Nephron (organoid): ENCODE measurements around the gene SYT5.
"Not testable (repeated sequence)": the region's sequence is repeated elsewhere in the genome, so short reads cannot be mapped to it uniquely, and the experiment has no call there.

ENCODE experiments used
- H3K27ac Mint-ChIP-seq, 3 experiments: 2 replicates each; pipeline ENCODE4 v1.8.0; 2020; ENCODE audit warnings: mixed read lengths in 3 of 3, mild to moderate bottlenecking in 2 of 3, moderate library complexity in 1 of 3
- H3K27me3 Mint-ChIP-seq: 2 replicates; pipeline ENCODE4 v1.8.0; 2021; ENCODE audit warnings: low read depth, mild to moderate bottlenecking, moderate library complexity, mixed read lengths
- H3K36me3 Mint-ChIP-seq: 2 replicates; pipeline ENCODE4 v1.8.0; 2020; ENCODE audit warnings: low read depth, mixed read lengths
- H3K4me1 Mint-ChIP-seq: 2 replicates; pipeline ENCODE4 v1.8.0; 2020; ENCODE audit warnings: mixed read lengths
- H3K4me3 Mint-ChIP-seq, 3 experiments: 2 replicates each; pipeline ENCODE4 v1.8.0; 2020; ENCODE audit warnings: mild to moderate bottlenecking in 3 of 3, mixed read lengths in 3 of 3, moderate library complexity in 2 of 3
- H3K9me3 Mint-ChIP-seq: 2 replicates; pipeline ENCODE4 v1.8.0; 2020; ENCODE audit warnings: mixed read lengths
- CTCF ChIP-seq, 3 experiments: fragments of 200-600 bp; sonication (generic); IDR thresholded peaks; one replicate each; pipeline ENCODE4 v1.5.0; 2021; ENCODE audit warnings: antibody characterized with exemption in 3 of 3; ENCODE audit not compliant: unreplicated experiment in 3 of 3

The SYT5 gene

GRCh38 chr19:55227241-55228014 is 47.3 kb upstream of the SYT5 start:
- H3K4me1 Mint-ChIP-seq, result no peaks in the 10 kb centered on the region
- H3K36me3 Mint-ChIP-seq, result peaks cover 11% of the 10 kb centered on the region
- no peaks in the 10 kb centered on the region for H3K27me3 Mint-ChIP-seq
- no peak overlapping the region for H3K4me3 Mint-ChIP-seq
- H3K27ac Mint-ChIP-seq, result peak overlapping the region in 1 of 3 experiments; percentile 57
- TF ChIP-seq CTCF (IDR thresholded peaks at IDR 0.05; ENCODE audit: unreplicated experiment in 3 of 3), result no peak
- H3K9me3 Mint-ChIP-seq, result no peaks in the 10 kb centered on the region

DNA sequence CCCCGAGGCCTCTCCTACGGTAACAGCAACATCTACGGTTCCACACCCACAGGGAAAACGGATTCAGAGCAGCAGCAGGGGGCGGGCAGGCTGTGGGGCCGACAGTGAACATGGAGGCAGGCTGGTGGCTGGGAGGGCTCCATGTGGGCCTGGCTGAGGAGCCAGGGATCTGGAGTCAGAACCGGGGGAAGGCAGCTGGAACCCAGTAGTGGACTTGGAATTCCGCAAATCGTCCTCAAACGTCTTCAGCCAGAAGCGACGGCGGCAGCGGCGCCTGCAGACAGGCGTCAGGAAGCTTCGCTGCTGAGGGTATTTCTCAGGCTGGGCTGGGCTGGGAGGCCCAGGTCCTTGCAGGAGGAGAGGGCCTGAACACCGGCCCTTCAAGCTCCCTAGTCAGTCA is 46.7 kb upstream of the SYT5 start:
- Mint-ChIP-seq H3K9me3 (no peaks in the 10 kb centered on the region), H3K27me3 (no peaks in the 10 kb centered on the region), H3K36me3 (peaks cover 6% of the 10 kb centered on the region), H3K4me3 (no peak overlapping the region), H3K27ac (no peak overlapping the region), H3K4me1 (no peaks in the 10 kb centered on the region)
- no peak for TF ChIP-seq CTCF (IDR thresholded peaks at IDR 0.05; ENCODE audit: unreplicated experiment in 3 of 3)

DNA sequence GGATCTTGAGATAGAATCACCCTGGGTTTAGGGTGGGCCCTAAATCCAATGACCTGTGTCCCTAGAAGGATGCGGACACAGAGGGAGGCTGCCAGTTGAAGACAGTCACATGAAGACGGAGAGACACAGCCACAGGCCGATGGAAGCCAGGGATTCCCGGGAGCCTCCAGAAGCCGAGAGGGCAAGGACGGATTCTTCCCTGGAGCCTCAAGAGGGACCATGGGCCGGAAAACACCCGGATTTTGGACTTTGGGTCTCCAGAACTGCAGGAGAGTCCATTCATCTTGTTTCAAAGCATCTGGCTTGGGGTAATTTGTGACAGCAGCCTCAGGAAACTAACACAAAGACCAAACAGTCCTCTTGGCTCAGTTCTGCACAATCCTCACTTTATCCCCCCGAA is 46.2 kb upstream of the SYT5 start:
- H3K4me3 Mint-ChIP-seq, result no peak overlapping the region
- H3K9me3 Mint-ChIP-seq, result no peaks in the 10 kb centered on the region
- TF ChIP-seq CTCF (IDR thresholded peaks at IDR 0.05; ENCODE audit: unreplicated experiment in 3 of 3), result no peak
- H3K27me3 Mint-ChIP-seq, result no peaks in the 10 kb centered on the region
- H3K36me3 Mint-ChIP-seq, result peaks cover 6% of the 10 kb centered on the region
- H3K27ac Mint-ChIP-seq, result no peak overlapping the region
- H3K4me1 Mint-ChIP-seq, result no peaks in the 10 kb centered on the region

- Mint-ChIP-seq H3K27me3 (no peaks in the 10 kb centered on the region), H3K4me3 (no peak overlapping the region), H3K27ac (no peak overlapping the region), H3K9me3 (no peaks in the 10 kb centered on the region), H3K36me3 (peaks cover 9% of the 10 kb centered on the region), H3K4me1 (no peaks in the 10 kb centered on the region)
- no peak for TF ChIP-seq CTCF (IDR thresholded peaks at IDR 0.05; ENCODE audit: unreplicated experiment in 3 of 3)
These were observed 45.4 kb upstream of the SYT5 start for GRCh38 chr19:55225415-55225958.

- H3K36me3 Mint-ChIP-seq, H3K4me3 Mint-ChIP-seq, H3K27me3 Mint-ChIP-seq, H3K27ac Mint-ChIP-seq, H3K9me3 Mint-ChIP-seq, H3K4me1 Mint-ChIP-seq: not testable (repeated sequence)
These were observed 44.8 kb upstream of the SYT5 start for GRCh38 chr19:55224679-55225414.

- H3K27me3 Mint-ChIP-seq, result no peaks in the 10 kb centered on the region
- peaks cover 9% of the 10 kb centered on the region for H3K36me3 Mint-ChIP-seq
- TF ChIP-seq CTCF (IDR thresholded peaks at IDR 0.05; ENCODE audit: unreplicated experiment in 3 of 3), result no peak
These were observed 44.1 kb upstream of the SYT5 start for GRCh38 chr19:55224038-55224665.

More at GRCh38 chr19:55224038-55224665, 44.1 kb upstream of the SYT5 start:
- Mint-ChIP-seq H3K4me3 (no peak overlapping the region), H3K27ac (no peak overlapping the region), H3K9me3 (no peaks in the 10 kb centered on the region), H3K4me1 (no peaks in the 10 kb centered on the region)
